Pancreas (tissue), 10 donors: ENCODE measurements around the gene DMRT2. TPM values are rescaled to one million over a fixed set of nuclear protein-coding genes. Genes with fewer than 3 reads are reported as not detected.
A peak's percentile ranks its signal among the peaks of the same experiment; 100 is the strongest.

ENCODE experiments used
- ATAC-seq, 4 donors: fragments of 200-7000 bp; cut with Tn5 transposase; one replicate each; pipeline versions ENCODE4 v1.8.0 to v1.9.1; 2020; ENCODE audit warnings: mild to moderate bottlenecking in 4 of 4, moderate library complexity in 4 of 4
- DNase-seq, 6 donors: peaks; one replicate each; pipeline ENCODE4 v3.0.0-alpha.2; 2020
- FAIRE-seq: peaks from 2 replicates; lab custom pipeline; 2012; peaks lifted over from hg19 to GRCh38; lab: Jason Lieb, UNC
- H3K27ac ChIP-seq, 4 donors: fragments of 200-600 bp; sonication (generic); 1 replicate in 3 of 4; 2 replicates in 1 of 4; pipeline versions ENCODE4 v1.5.0 to v1.8.0; 2020
- H3K27me3 ChIP-seq, 4 donors: fragments of 200-600 bp; one replicate each; pipeline ENCODE4 v1.8.0; 2021
- H3K36me3 ChIP-seq, 3 donors: fragments of 200-600 bp; sonication (generic) in 1 of 3; one replicate each; pipeline versions ENCODE4 v1.5.0 to v1.8.0; 2020 to 2021
- H3K4me1 ChIP-seq, 3 donors: fragments of 200-600 bp; one replicate each; pipeline ENCODE4 v1.8.0; 2021
- H3K4me3 ChIP-seq, 4 donors: fragments of 200-600 bp; sonication (generic) in 2 of 4; one replicate each; pipeline versions ENCODE4 v1.5.0 to v1.8.0; 2020 to 2021
- H3K9me3 ChIP-seq, 4 donors: fragments of 200-600 bp; one replicate each; pipeline ENCODE4 v1.8.0; 2021
- CTCF ChIP-seq, 4 donors: fragments of 200-600 bp; sonication (generic) in 3 of 4; IDR thresholded peaks; one replicate each; pipeline versions ENCODE4 v1.5.0 to v1.8.0; 2021; ENCODE audit warnings: antibody characterized with exemption in 4 of 4
- WGBS, 2 donors: extraction: QIAGEN DNeasy Blood & Tissue Kit; methylation state at CpG; one replicate each; pipeline ENCODE4 v1.1.7; 2013; 5-methylcytosine and 5-hydroxymethylcytosine counted together
- intact Hi-C, 3 donors: fragments of 100-400 bp; cut with DNase I; formaldehyde crosslinking; loops; one replicate each; pipeline versions ENCODE4 v1.11.1 to v1.14.2; 2022
- polyA plus RNA-seq, 2 donors: library from polyadenylated mRNA; stranded (reverse); fragments of 200-250 nt; gene quantifications; one replicate each; pipeline ENCODE4 v1.2.3, GENCODE V29; 2013
- total RNA-seq, 6 donors: library from RNA; stranded (reverse); fragmentation: NEBNext Ultra II Directional in 4 of 6; extraction: Animal tissue kit (Norgen Biotek cat#: 25700) in 4 of 6; gene quantifications; one replicate each; pipeline versions ENCODE4 v1.2.1 to v1.2.4, GENCODE V29; 2021 to 2023
- donor health status: healthy with polysubstance abuse.
- donor health status: DM: no; HTN: no; CAD: no; lungs with moderate emphysema.
- donor health status: DM: no; HTN: no; CAD: no.
- donor health status: control.
- donor health status: control.
- donor health status: Bipolar disorder and iron deficiency.
- donor health status: DM: yes; HTN: yes; CAD: no.
- donor health status: DM: no; HTN: no; CAD: no.
- donor health status: DM: no; HTN: no; CAD: no.
- donor health status: DM: yes; HTN: yes; CAD: no.

Gene DMRT2
- total and polyA plus RNA-seq, 8 donors = 0.07 to 0.14 TPM; not detected in 6

GRCh38 chr9:1094749-1095148 is 44.6 kb downstream of the DMRT2 start:
- Histone ChIP-seq H3K4me1 (no peaks in the 10 kb centered on the region), H3K4me3 (no peak overlapping the region), H3K36me3 (no peaks in the 10 kb centered on the region), H3K27me3 (peaks cover 0 to 8% (median 0%) of the 10 kb centered on the region in 4 donors), H3K27ac (no peak overlapping the region), H3K9me3 (no peaks in the 10 kb centered on the region)
- no peak for DNase-seq
- intact Hi-C loops = no loop called here
- TF ChIP-seq CTCF (IDR thresholded peaks at IDR 0.05) = no peak
- FAIRE-seq = no peak
- ATAC-seq = no peak
- 66 to 68% methylated on average over 3 of the region's 3 CpGs for WGBS, 2 donors

- TF ChIP-seq CTCF (IDR thresholded peaks at IDR 0.05) = no peak
- no peaks in the 10 kb centered on the region for H3K4me1 ChIP-seq
- H3K27ac ChIP-seq = no peak overlapping the region
- no peak for FAIRE-seq
- intact Hi-C loops = no loop called here
- H3K4me3 ChIP-seq = no peak overlapping the region
- no peaks in the 10 kb centered on the region for H3K9me3 ChIP-seq
- no peaks in the 10 kb centered on the region for H3K36me3 ChIP-seq
- ATAC-seq = no peak
- no peak for DNase-seq
- no peaks in the 10 kb centered on the region for H3K27me3 ChIP-seq
- WGBS, 2 donors = 54 to 56% methylated on average over 9 of the region's 9 CpGs
Observed at GRCh38 chr9:1096155-1096964, 46.2 kb downstream of the DMRT2 start.

- DNase-seq = no peak
- intact Hi-C loops = no loop called here
- no peaks in the 10 kb centered on the region for H3K27me3 ChIP-seq
- no peaks in the 10 kb centered on the region for H3K9me3 ChIP-seq
- FAIRE-seq = no peak
- no peaks in the 10 kb centered on the region for H3K4me1 ChIP-seq
- ATAC-seq = no peak
- H3K36me3 ChIP-seq = no peaks in the 10 kb centered on the region
- TF ChIP-seq CTCF (IDR thresholded peaks at IDR 0.05) = no peak
- H3K27ac ChIP-seq = no peak overlapping the region
- H3K4me3 ChIP-seq = no peak overlapping the region
Observed at GRCh38 chr9:1098551-1098950, 48.4 kb downstream of the DMRT2 start.

- intact Hi-C loops = no loop called here
- Histone ChIP-seq H3K4me1 (no peaks in the 10 kb centered on the region), H3K4me3 (no peak overlapping the region), H3K9me3 (no peaks in the 10 kb centered on the region), H3K27me3 (no peaks in the 10 kb centered on the region), H3K36me3 (no peaks in the 10 kb centered on the region), H3K27ac (no peak overlapping the region)
- no peak for TF ChIP-seq CTCF (IDR thresholded peaks at IDR 0.05)
- ATAC-seq (no peak), DNase-seq (no peak), FAIRE-seq (no peak)
- WGBS, 2 donors = 55 to 62% methylated on average over 2 of the region's 2 CpGs
Observed at GRCh38 chr9:1100201-1100600, 50.0 kb downstream of the DMRT2 start.

GRCh38 chr9:1100945-1101344 is 50.8 kb downstream of the DMRT2 start:
- Histone ChIP-seq H3K36me3 (no peaks in the 10 kb centered on the region), H3K4me3 (no peak overlapping the region), H3K9me3 (no peaks in the 10 kb centered on the region), H3K27ac (no peak overlapping the region), H3K4me1 (no peaks in the 10 kb centered on the region), H3K27me3 (no peaks in the 10 kb centered on the region)
- peak in 5 of 6 donors; percentile 10 to 65 (median 49) for DNase-seq
- ATAC-seq = peak in 3 of 4 donors; percentile 70 to 85 (median 85)
- FAIRE-seq = no peak
- WGBS, 2 donors = 15 to 27% methylated on average over 10 of the region's 10 CpGs
- intact Hi-C loops = no loop called here
- TF ChIP-seq CTCF (IDR thresholded peaks at IDR 0.05) = peak in 3 of 4 donors; percentile 36 to 60 (median 47)
